GM12872 (cell line): ENCODE data around the gene TMEM270.

Experiments used
- CTCF ChIP-seq: IDR thresholded peaks from 3 replicates; pipeline ENCODE4 v1.5.1; 2011; ENCODE audit warnings: low read depth, mild to moderate bottlenecking, low read length, moderate library complexity; ENCODE audit not compliant: insufficient read depth

Gene TMEM270

DNA sequence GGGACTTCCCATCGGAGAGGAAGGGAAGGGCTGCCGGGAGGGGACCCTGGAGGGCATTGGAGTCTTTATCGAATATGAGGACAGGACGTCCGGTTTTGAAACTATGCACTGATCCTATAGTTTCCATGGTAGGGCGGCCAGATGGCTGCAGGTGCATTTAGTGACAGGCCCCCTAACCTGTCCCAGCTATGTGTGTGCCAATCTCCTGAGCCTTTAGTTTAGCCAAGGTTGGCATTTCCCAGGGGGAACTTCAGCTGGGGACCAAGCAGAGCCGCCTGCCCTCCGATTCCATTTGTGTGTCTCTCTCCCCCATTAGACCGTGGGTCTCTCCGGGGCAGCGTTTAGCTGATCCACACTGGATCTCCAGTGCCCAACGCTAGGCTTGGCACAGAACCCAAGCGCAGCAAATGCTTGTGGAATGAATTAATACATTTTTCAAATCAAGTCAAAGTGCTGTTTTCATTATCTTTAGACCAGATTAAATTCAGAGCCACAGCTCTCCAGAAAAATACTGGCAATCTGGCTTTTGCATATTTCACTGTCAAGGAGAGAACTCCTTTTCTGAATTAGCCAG, 19.9 kb downstream of the TMEM270 start:
- no peak for TF ChIP-seq CTCF

DNA sequence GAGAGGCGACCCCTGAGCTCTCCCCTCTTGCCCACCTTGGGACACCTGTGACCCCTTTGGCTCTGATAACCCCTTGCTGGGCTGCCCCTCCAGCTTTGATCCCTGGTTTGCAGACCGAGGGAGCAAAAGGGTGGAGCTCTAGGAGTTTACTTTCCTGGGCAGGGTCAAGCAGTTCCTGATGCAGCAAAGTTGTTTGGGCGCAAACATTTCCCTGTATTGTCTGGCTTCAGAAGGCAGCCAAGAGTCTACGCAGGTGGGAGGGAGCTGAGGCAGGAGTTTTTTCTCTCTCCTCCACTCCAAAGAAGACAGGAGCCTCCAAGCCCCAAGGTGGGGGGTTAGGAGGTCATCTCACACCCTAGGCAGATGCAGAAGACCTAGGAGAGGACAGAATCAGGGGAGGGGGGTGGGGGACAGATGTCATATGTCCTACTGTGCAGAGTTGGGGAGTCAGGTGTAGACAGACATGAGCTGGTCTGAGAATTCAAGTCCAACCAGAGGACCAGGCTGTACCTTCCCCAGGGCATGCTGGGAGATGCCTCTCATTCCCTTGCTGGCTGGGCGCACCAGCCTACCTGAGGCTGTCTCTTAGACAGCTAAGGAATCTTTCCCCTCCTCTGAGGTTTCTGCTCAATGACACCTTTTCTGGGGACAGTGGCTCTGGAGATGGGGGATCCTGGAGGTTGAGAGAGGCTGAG, 20.5 kb downstream of the TMEM270 start:
- TF ChIP-seq CTCF = no peak

- no peak for TF ChIP-seq CTCF
Observed at GRCh38 chr7:73882047-73882402, 21.1 kb downstream of the TMEM270 start.

GRCh38 chr7:73885433-73885974, 24.5 kb downstream of the TMEM270 start:
- no peak for TF ChIP-seq CTCF

GRCh38 chr7:73885975-73886798, 25.2 kb downstream of the TMEM270 start:
- TF ChIP-seq CTCF = no peak

DNA sequence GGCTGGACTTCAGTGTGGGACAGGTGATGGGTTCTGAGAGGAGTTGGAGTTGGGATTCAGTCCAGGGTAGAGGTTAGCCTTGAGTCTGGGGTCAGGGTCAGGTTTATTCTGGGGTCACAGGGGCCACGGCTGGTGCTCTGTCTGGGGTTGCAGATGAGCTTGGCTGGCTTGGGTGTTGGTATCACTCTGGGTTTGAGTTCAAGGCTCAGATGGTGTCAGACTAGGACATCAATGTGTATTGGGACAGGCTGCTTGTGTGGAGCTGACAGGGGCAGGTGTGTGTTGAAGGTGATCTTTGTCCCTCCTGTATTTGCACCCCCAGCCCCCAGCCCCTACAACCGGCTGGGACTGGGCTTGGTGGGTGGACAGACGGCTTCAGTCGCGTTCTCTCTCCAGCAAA, 26.8 kb downstream of the TMEM270 start:
- TF ChIP-seq CTCF = no peak

GRCh38 chr7:73888959-73889358, 28.0 kb downstream of the TMEM270 start:
- no peak for TF ChIP-seq CTCF
